ENCODE measurements around the gene LIN52. TPM values are rescaled to one million over a fixed set of nuclear protein-coding genes. Genes with fewer than 3 reads are reported as not detected.

Gene LIN52
- total RNA-seq, 1 experiment from 2014 or later = 10.6 TPM

GRCh38 chr14:74062809-74063150 lies 22.0 kb upstream of the LIN52 start:
- TF ChIP-seq ATF3 (CRISPR knock-in tag; conservative IDR thresholded peaks at IDR 0.05) (no peak), ZNF423 (CRISPR knock-in tag; IDR thresholded peaks at IDR 0.05) (no peak), GRHL2 (CRISPR knock-in tag; IDR thresholded peaks at IDR 0.05; ENCODE audit: insufficient replicate concordance, severe bottlenecking) (no peak), JAZF1 (CRISPR knock-in tag; IDR thresholded peaks at IDR 0.05) (no peak), ZNF317 (CRISPR knock-in tag; IDR thresholded peaks at IDR 0.05; ENCODE audit: borderline replicate concordance, low read depth) (no peak), TP53 (CRISPR knock-in tag; IDR thresholded peaks at IDR 0.05) (no peak)
- CTCF ChIA-PET = no interaction called here
- Mint-ChIP-seq H3K36me3 (peaks cover 30% of the 10 kb centered on the region), H3K9me3 (no peaks in the 10 kb centered on the region), H3K4me1 (no peaks in the 10 kb centered on the region), H3K27me3 (ENCODE audit: low read depth) (no peaks in the 10 kb centered on the region), H3K4me3 (no peak overlapping the region), H3K27ac (no peak overlapping the region)
- DNase-seq (ENCODE audit: low spot score) = no peak
- ATAC-seq = no peak
- POLR2A ChIA-PET = no interaction called here

- H3K27ac Mint-ChIP-seq = no peak overlapping the region
- no peaks in the 10 kb centered on the region for H3K9me3 Mint-ChIP-seq
- H3K4me3 Mint-ChIP-seq = no peak overlapping the region
- ChIA-PET POLR2A (no interaction called here), CTCF (no interaction called here)
- no peaks in the 10 kb centered on the region for H3K27me3 Mint-ChIP-seq (ENCODE audit: low read depth)
- DNase-seq (ENCODE audit: low spot score) (no peak), ATAC-seq (no peak)
- TF ChIP-seq FOXP4 (CRISPR knock-in tag; IDR thresholded peaks at IDR 0.05) (no peak), AFF4 (CRISPR knock-in tag; IDR thresholded peaks at IDR 0.05; ENCODE audit: borderline replicate concordance) (no peak), AR (CRISPR knock-in tag; IDR thresholded peaks at IDR 0.05) (no peak), STAT6 (CRISPR knock-in tag; conservative IDR thresholded peaks at IDR 0.05; ENCODE audit: low read depth) (no peak), MYBL2 (CRISPR knock-in tag; IDR thresholded peaks at IDR 0.05) (no peak), SMAD3 (CRISPR knock-in tag; IDR thresholded peaks at IDR 0.05; ENCODE audit: borderline replicate concordance) (no peak), USF2 (CRISPR knock-in tag; IDR thresholded peaks at IDR 0.05) (no peak), ZNF219 (CRISPR knock-in tag; IDR thresholded peaks at IDR 0.05; ENCODE audit: borderline replicate concordance) (no peak), CDX4 (CRISPR knock-in tag; IDR thresholded peaks at IDR 0.05; ENCODE audit: borderline replicate concordance) (no peak), ZNF121 (CRISPR knock-in tag; IDR thresholded peaks at IDR 0.05) (no peak), ZBTB21 (CRISPR knock-in tag; IDR thresholded peaks at IDR 0.05; ENCODE audit: borderline replicate concordance) (no peak), IRF2 (CRISPR knock-in tag; IDR thresholded peaks at IDR 0.05; ENCODE audit: borderline replicate concordance, low read depth) (no peak), FOXJ3 (CRISPR knock-in tag; IDR thresholded peaks at IDR 0.05; ENCODE audit: borderline replicate concordance) (no peak), GTF2I (CRISPR knock-in tag; conservative IDR thresholded peaks at IDR 0.05) (no peak), TEAD4 (CRISPR knock-in tag; IDR thresholded peaks at IDR 0.05) (no peak), SP1 (CRISPR knock-in tag; conservative IDR thresholded peaks at IDR 0.05) (no peak), TEAD1 (CRISPR knock-in tag; IDR thresholded peaks at IDR 0.05) (no peak)
- H3K4me1 Mint-ChIP-seq = no peaks in the 10 kb centered on the region
- H3K36me3 Mint-ChIP-seq = peaks cover 27% of the 10 kb centered on the region
Measured at GRCh38 chr14:74064426-74064825, 20.3 kb upstream of the LIN52 start.
